Ovary (tissue), 3 donors: ENCODE results near the gene KRTAP5-4.

Source experiments
- CTCF ChIP-seq, 3 donors: fragments of 450-650 bp in 2 of 3; fragments of 200-600 bp in 1 of 3; IDR thresholded peaks; one replicate each; pipeline versions ENCODE4 v1.5.1 to v1.8.0; 2016 to 2022; ENCODE audit warnings: antibody characterized with exemption in 3 of 3, mild to moderate bottlenecking in 1 of 3
- EP300 ChIP-seq: sonication (generic); formaldehyde crosslinking; IDR thresholded peaks from one replicate; pipeline ENCODE4 v1.6.1; 2017; ENCODE audit warnings: antibody characterized with exemption
- POLR2A ChIP-seq: fragments of 450-650 bp; IDR thresholded peaks from one replicate; pipeline ENCODE4 v1.6.1; 2017; ENCODE audit warnings: antibody characterized with exemption, mild to moderate bottlenecking, moderate library complexity
- donor health status: DM: no; HTN: no; CAD: no.

GRCh38 chr11:1597994-1598380, 24.0 kb downstream of the KRTAP5-4 start, which contains the start of gene KRTAP5-2:
- no peak for TF ChIP-seq CTCF (IDR thresholded peaks at IDR 0.05)
- TF ChIP-seq POLR2A: no peak
- no peak for TF ChIP-seq EP300
